Nephron (organoid): Measurements from ENCODE around the gene TAMALIN.

Experiments used
- H3K27ac Mint-ChIP-seq, 3 experiments: 2 replicates each; pipeline ENCODE4 v1.8.0; 2020; ENCODE audit warnings: mixed read lengths in 3 of 3, mild to moderate bottlenecking in 2 of 3, moderate library complexity in 1 of 3
- H3K27me3 Mint-ChIP-seq: 2 replicates; pipeline ENCODE4 v1.8.0; 2021; ENCODE audit warnings: low read depth, mild to moderate bottlenecking, moderate library complexity, mixed read lengths
- H3K36me3 Mint-ChIP-seq: 2 replicates; pipeline ENCODE4 v1.8.0; 2020; ENCODE audit warnings: low read depth, mixed read lengths
- H3K4me1 Mint-ChIP-seq: 2 replicates; pipeline ENCODE4 v1.8.0; 2020; ENCODE audit warnings: mixed read lengths
- H3K4me3 Mint-ChIP-seq, 3 experiments: 2 replicates each; pipeline ENCODE4 v1.8.0; 2020; ENCODE audit warnings: mild to moderate bottlenecking in 3 of 3, mixed read lengths in 3 of 3, moderate library complexity in 2 of 3
- H3K9me3 Mint-ChIP-seq: 2 replicates; pipeline ENCODE4 v1.8.0; 2020; ENCODE audit warnings: mixed read lengths
- TF ChIP-seq, protein P1 (sequence below), 3 experiments: fragments of 200-600 bp; sonication (generic); IDR thresholded peaks; one replicate each; pipeline ENCODE4 v1.5.0; 2021; ENCODE audit warnings: antibody characterized with exemption in 3 of 3; ENCODE audit not compliant: unreplicated experiment in 3 of 3

TAMALIN gene

DNA sequence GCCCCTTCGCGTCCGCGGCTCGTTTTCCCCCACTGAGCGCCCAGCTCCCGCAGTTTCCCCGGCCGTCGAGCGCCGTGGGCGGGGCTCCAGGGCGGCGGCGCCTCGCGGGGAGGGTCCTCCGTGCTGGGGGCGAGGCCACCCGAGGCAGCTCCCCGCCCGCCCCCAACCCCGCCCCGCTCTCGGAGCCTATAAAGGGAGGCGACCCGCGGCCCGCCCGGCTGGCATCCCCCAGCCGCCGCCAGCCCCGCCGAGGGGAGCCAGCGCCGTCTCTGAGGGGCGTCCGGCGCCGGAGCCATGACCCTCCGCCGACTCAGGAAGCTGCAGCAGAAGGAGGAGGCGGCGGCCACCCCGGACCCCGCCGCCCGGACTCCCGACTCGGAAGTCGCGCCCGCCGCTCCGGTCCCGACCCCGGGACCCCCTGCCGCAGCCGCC lies at the start of gene TAMALIN:
Gene TAMALIN (plus strand): TSS at position 221 of the 432 bp plus-strand sequence. CDS start 74 bp downstream, at position 295.
- Mint-ChIP-seq H3K36me3 (peaks cover 8% of the 10 kb centered on the region), H3K27me3 (peaks cover 5% of the 10 kb centered on the region), H3K4me1 (peaks cover 68% of the 10 kb centered on the region), H3K9me3 (no peaks in the 10 kb centered on the region), H3K4me3 (peak within 1 kb of the TSS; percentile 91 to 95 (median 94)), H3K27ac (peak within 1 kb of the TSS; percentile 77 to 91 (median 81))
- TF ChIP-seq, protein P1, sequence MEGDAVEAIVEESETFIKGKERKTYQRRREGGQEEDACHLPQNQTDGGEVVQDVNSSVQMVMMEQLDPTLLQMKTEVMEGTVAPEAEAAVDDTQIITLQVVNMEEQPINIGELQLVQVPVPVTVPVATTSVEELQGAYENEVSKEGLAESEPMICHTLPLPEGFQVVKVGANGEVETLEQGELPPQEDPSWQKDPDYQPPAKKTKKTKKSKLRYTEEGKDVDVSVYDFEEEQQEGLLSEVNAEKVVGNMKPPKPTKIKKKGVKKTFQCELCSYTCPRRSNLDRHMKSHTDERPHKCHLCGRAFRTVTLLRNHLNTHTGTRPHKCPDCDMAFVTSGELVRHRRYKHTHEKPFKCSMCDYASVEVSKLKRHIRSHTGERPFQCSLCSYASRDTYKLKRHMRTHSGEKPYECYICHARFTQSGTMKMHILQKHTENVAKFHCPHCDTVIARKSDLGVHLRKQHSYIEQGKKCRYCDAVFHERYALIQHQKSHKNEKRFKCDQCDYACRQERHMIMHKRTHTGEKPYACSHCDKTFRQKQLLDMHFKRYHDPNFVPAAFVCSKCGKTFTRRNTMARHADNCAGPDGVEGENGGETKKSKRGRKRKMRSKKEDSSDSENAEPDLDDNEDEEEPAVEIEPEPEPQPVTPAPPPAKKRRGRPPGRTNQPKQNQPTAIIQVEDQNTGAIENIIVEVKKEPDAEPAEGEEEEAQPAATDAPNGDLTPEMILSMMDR (IDR thresholded peaks at IDR 0.05; ENCODE audit: unreplicated experiment in 3 of 3): no peak

- peaks cover 52% of the 10 kb centered on the region for H3K4me1 Mint-ChIP-seq
- H3K4me3 Mint-ChIP-seq: no peak overlapping the region
- peaks cover 35% of the 10 kb centered on the region for H3K36me3 Mint-ChIP-seq
- no peaks in the 10 kb centered on the region for H3K27me3 Mint-ChIP-seq
- H3K9me3 Mint-ChIP-seq: peaks cover 2% of the 10 kb centered on the region
- H3K27ac Mint-ChIP-seq: no peak overlapping the region
- TF ChIP-seq, protein P1 (IDR thresholded peaks at IDR 0.05; ENCODE audit: unreplicated experiment in 3 of 3): no peak
Observed at GRCh38 chr12:51958542-51958941, 48.2 kb upstream of the TAMALIN start.

GRCh38 chr12:51959211-51959610 lies 47.5 kb upstream of the TAMALIN start:
- Mint-ChIP-seq H3K9me3 (peaks cover 2% of the 10 kb centered on the region), H3K4me3 (no peak overlapping the region), H3K36me3 (peaks cover 40% of the 10 kb centered on the region), H3K4me1 (peaks cover 46% of the 10 kb centered on the region), H3K27me3 (no peaks in the 10 kb centered on the region), H3K27ac (peak overlapping the region in 1 of 3 experiments; percentile 50)
- TF ChIP-seq, protein P1 (IDR thresholded peaks at IDR 0.05; ENCODE audit: unreplicated experiment in 3 of 3): no peak

DNA sequence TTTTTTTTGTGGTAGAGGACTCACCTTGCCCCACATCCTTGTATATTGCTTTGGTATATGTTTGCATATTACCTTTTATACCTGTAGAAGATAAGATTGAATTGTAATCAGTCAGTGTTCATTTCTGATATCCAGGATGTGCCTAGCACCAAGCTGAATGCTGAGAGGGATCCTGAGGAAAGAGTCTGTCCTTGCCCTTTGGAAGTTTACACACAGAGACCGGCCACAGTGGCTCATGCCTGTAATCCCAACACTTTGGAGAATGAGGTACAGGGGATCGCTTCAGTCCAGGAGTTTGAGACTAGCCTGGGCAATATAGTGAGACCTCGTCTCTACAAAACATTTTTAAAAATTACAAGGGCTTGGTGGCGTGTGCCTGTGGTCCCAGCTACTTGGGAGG lies 46.8 kb upstream of the TAMALIN start:
- Mint-ChIP-seq H3K27ac (no peak overlapping the region), H3K9me3 (peaks cover 9% of the 10 kb centered on the region), H3K36me3 (peaks cover 47% of the 10 kb centered on the region), H3K4me3 (no peak overlapping the region), H3K27me3 (no peaks in the 10 kb centered on the region), H3K4me1 (peaks cover 39% of the 10 kb centered on the region)
- TF ChIP-seq, protein P1 (IDR thresholded peaks at IDR 0.05; ENCODE audit: unreplicated experiment in 3 of 3): no peak

GRCh38 chr12:51960488-51960887 lies 46.3 kb upstream of the TAMALIN start:
- H3K27ac Mint-ChIP-seq: peak overlapping the region in 1 of 3 experiments; percentile 15
- peaks cover 12% of the 10 kb centered on the region for H3K9me3 Mint-ChIP-seq
- no peaks in the 10 kb centered on the region for H3K27me3 Mint-ChIP-seq
- TF ChIP-seq, protein P1 (IDR thresholded peaks at IDR 0.05; ENCODE audit: unreplicated experiment in 3 of 3): no peak
- peaks cover 53% of the 10 kb centered on the region for H3K36me3 Mint-ChIP-seq
- H3K4me3 Mint-ChIP-seq: no peak overlapping the region
- H3K4me1 Mint-ChIP-seq: peaks cover 33% of the 10 kb centered on the region

DNA sequence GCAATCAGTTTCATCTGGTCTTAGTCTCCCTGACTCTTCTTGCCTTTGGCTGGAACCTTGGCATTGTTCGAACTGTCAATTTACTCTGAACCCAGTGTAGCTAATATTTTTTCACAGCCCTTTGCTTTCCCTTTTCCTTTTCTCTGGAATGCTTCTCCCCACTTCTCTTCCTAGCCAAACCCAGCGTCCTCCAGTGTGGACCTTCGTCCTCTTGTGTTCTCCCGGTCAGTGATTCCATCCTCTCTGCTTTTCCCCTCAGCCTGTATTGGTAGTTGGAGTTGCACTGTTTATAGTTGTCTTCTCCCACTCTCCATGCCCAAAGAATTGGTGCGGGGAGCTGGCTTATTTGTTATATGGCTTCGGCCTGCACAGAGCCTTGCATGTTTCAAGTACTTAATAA lies 45.9 kb upstream of the TAMALIN start:
- Mint-ChIP-seq H3K27ac (peak overlapping the region in 2 of 3 experiments; percentile 7 to 15), H3K36me3 (peaks cover 57% of the 10 kb centered on the region), H3K4me3 (no peak overlapping the region), H3K9me3 (peaks cover 16% of the 10 kb centered on the region), H3K27me3 (no peaks in the 10 kb centered on the region), H3K4me1 (peaks cover 29% of the 10 kb centered on the region)
- TF ChIP-seq, protein P1 (IDR thresholded peaks at IDR 0.05; ENCODE audit: unreplicated experiment in 3 of 3): no peak
